ENCODE results near the gene SUPT4H1. TPM values are rescaled to one million over a fixed set of nuclear protein-coding genes. Genes with fewer than 3 reads are reported as not detected.

Gene SUPT4H1
- total RNA-seq, 5 donors from 2014 or later (not counting 1 experiment from before 2014, with no cell fraction given) = 40.5 to 77.3 (median 63.2) TPM

DNA sequence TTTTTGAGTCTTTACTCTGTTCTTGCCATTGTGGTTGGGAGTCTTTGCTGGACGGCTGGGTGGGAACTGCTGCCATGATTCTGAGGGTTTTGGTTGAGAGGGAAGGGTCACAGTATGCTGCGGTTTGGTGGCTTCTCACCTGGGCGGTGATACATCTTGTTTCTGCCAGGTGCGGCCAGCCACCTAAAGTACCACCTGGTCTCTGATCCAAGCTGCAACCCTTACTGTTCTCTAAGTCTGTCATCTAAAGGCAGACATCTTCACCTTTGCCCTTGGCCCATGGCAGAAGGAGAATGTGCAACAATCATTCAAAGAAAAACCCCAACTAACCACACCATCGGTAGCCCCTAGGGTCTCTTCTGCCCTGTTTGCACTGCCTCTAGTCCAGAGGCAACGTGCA lies 51.7 kb downstream of the SUPT4H1 start:
- Histone ChIP-seq H3K27me3 (replicated peaks in 1 of 2; ENCODE audit: control insufficient read depth in 2 of 2, extremely low read depth in 1 of 2, insufficient read depth in 2 of 2, low read length in 1 of 2) (no peaks in the 10 kb centered on the region), H3K4me1 (ENCODE audit: control insufficient read depth in 1 of 2, extremely low read depth in 1 of 2, insufficient read depth in 2 of 2, low read length in 2 of 2) (peaks cover 0 to 9% of the 10 kb centered on the region in 2 experiments), H3K36me3 (ENCODE audit: control insufficient read depth in 2 of 2, extremely low read depth in 1 of 2, insufficient read depth in 1 of 2, low read length in 1 of 2) (peaks cover 0 to 3% of the 10 kb centered on the region in 2 donors), H3K9me3 (no peaks in the 10 kb centered on the region), H3K4me3 (ENCODE audit: control insufficient read depth in 1 of 2, extremely low read depth in 1 of 2, low read length in 1 of 2) (no peak overlapping the region), H3K27ac (ENCODE audit: low read length) (no peak overlapping the region)
- ATAC-seq (replicated peaks in 1 of 4) = no peak
- no peaks in the 10 kb centered on the region for H3K9me3 Mint-ChIP-seq
- no peaks in the 10 kb centered on the region for H3K36me3 Mint-ChIP-seq
- no peak overlapping the region for H3K27ac Mint-ChIP-seq
- H3K27me3 Mint-ChIP-seq = no peaks in the 10 kb centered on the region
- no peak for DNase-seq
- 65% methylated on average over 5 of the region's 6 CpGs for WGBS (ENCODE audit: insufficient coverage)
- ChIA-PET CTCF (interaction anchor here in 1 of 2 donors (1.4 kb wide), 1 partner anchor 44 kb away, joined by 5 read pairs; no protein-coding TSS in a partner anchor), POLR2A (no interaction called here)
- peaks cover 0 to 6% (median 5%) of the 10 kb centered on the region in 3 donors for H3K4me1 Mint-ChIP-seq
- no peak overlapping the region for H3K4me3 Mint-ChIP-seq

Other genes with a start within 250 kb of the SUPT4H1 start
- gene OR4D1, start 203.8 kb downstream of the SUPT4H1 start, total RNA-seq = 1 to 10 TPM; 1.3 to 2.2 (median 1.8) TPM
- not detected for gene OR4D2, start 185.2 kb downstream of the SUPT4H1 start, total RNA-seq
- under 1 TPM in 1 of 5 donors, not detected in 4; 0.13 TPM for gene EPX, start 159.5 kb downstream of the SUPT4H1 start, total RNA-seq
- gene MKS1, start 132.9 kb downstream of the SUPT4H1 start, total RNA-seq = 10 to 100 TPM; 12.7 to 32.6 (median 22.3) TPM
- gene LPO, start 113.6 kb downstream of the SUPT4H1 start, total RNA-seq = not detected
- gene MPO, start 71.3 kb downstream of the SUPT4H1 start, total RNA-seq = 1 to 10 TPM in 4 of 5 donors, under 1 TPM in 1; 0.32 to 1.9 (median 1.1) TPM
- gene TSPOAP1, start 23.4 kb downstream of the SUPT4H1 start, total RNA-seq = 10 to 100 TPM; 15.6 to 62.7 (median 19.9) TPM
- 1 to 10 TPM; 1.2 to 4.0 (median 1.8) TPM for gene RNF43, start 65.3 kb upstream of the SUPT4H1 start, total RNA-seq
- 1 to 10 TPM; 1.7 to 2.8 (median 2.5) TPM for gene HSF5, start 136.2 kb upstream of the SUPT4H1 start, total RNA-seq
- gene MTMR4, start 162.4 kb upstream of the SUPT4H1 start, total RNA-seq = 10 to 100 TPM; 43.1 to 55.1 (median 53.1) TPM

Data from T-cell (primary cell).